ENCODE measurements around the gene SBNO2. TPM values are rescaled to one million over a fixed set of nuclear protein-coding genes. Genes with fewer than 3 reads are reported as not detected.

SBNO2 gene
- total RNA-seq, 4 donors from 2014 or later = 33.1 to 208 (median 61.9) TPM

- ATAC-seq (ENCODE audit: low FRiP score) (peak; percentile 8), DNase-seq (ENCODE audit: low spot score) (no peak)
- no peak for TF ChIP-seq CTCF (IDR thresholded peaks at IDR 0.05)
Observed at GRCh38 chr19:1136201-1136600, 37.9 kb downstream of the SBNO2 start.

- ATAC-seq (ENCODE audit: low FRiP score) (no peak), DNase-seq (ENCODE audit: low spot score) (no peak)
- no peak for TF ChIP-seq CTCF (IDR thresholded peaks at IDR 0.05)
Observed at GRCh38 chr19:1135454-1135853, 38.6 kb downstream of the SBNO2 start.

- TF ChIP-seq CTCF (IDR thresholded peaks at IDR 0.05) = no peak
- ATAC-seq (ENCODE audit: low FRiP score) = no peak
- no peak for DNase-seq (ENCODE audit: low spot score)
Observed at GRCh38 chr19:1134431-1134830, 39.6 kb downstream of the SBNO2 start.

GRCh38 chr19:1133471-1133929, 40.6 kb downstream of the SBNO2 start:
- TF ChIP-seq CTCF (IDR thresholded peaks at IDR 0.05) = no peak
- DNase-seq (ENCODE audit: low spot score) (no peak), ATAC-seq (ENCODE audit: low FRiP score) (no peak)

- no peak for TF ChIP-seq CTCF (IDR thresholded peaks at IDR 0.05)
- peak; percentile 7 for ATAC-seq (ENCODE audit: low FRiP score)
- no peak for DNase-seq (ENCODE audit: low spot score)
Observed at GRCh38 chr19:1132552-1133383, 41.3 kb downstream of the SBNO2 start.

GRCh38 chr19:1131718-1132551, 42.1 kb downstream of the SBNO2 start:
- DNase-seq (ENCODE audit: low spot score) (peak; percentile 85), ATAC-seq (ENCODE audit: low FRiP score) (peak; percentile 76)
- no peak for TF ChIP-seq CTCF (IDR thresholded peaks at IDR 0.05)
